ENCODE results near the gene CSF1R. TPM values are rescaled to one million over a fixed set of nuclear protein-coding genes. Genes with fewer than 3 reads are reported as not detected.
A peak's percentile ranks its signal among the peaks of the same experiment; 100 is the strongest.

CSF1R gene
- total and polyA plus RNA-seq, 2 of the 4 experiments (the other 2 are of a cell fraction): 0.14 to 0.36 TPM

DNA sequence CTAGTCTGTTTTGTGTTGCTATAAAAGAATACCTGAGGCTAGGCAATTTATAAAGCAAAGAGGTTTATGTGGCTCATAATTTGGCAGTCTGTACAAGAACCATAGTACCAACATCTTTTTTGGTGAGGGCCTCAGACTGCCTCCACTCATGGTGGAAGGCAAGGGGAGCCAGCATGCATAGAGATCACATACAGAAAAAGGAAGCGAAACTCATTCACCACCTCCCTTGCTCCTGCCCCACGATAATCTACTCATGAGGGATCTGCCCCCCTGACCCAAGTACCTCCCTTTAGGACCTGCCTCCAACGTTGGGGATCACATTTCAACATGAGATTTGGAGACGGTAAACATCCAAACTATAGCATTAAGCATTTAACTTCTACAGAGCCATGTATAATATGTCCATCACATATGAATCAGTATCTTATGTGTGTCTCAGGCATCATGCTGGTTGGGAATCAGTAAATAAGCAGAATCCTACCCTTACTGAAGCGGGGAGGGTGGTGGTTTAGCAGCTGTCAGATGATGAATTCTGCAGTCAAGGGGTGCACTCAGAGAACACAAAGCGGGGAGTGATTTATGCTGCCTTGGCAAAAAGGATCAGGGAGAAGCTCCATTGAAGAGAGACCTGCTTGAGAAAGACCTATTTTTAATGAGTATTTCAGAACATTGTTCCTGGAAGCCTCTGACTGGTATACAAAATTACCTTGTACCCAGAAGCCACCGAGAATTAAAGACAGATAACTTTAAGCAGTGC is 51.0 kb downstream of the CSF1R start:
- intact Hi-C loops (cut with micrococcal nuclease) (loop anchor here (10.0 kb wide), 1 partner anchor 179 kb away; no protein-coding TSS in a partner anchor), in situ Hi-C loops (cut with MboI; ENCODE audit: low sequenced_read_pairs) (no loop called here), dilution Hi-C loops (cut with HindIII; ENCODE audit: low sequenced_read_pairs, unreplicated experiment) (no loop called here)
- no peak overlapping the region; the same call in 1 of the 2 replicates for H2BK20ac ChIP-seq (ENCODE audit: low read depth, low read length)
- DNase-seq: no peak
- no peak overlapping the region for H3K9ac ChIP-seq (ENCODE audit: low read depth, low read length)
- ChIA-PET POLR2A (ENCODE audit: unreplicated experiment) (no interaction called here), CTCF (no interaction called here)
- H4K8ac ChIP-seq (ENCODE audit: low read depth in 2 of 2, low read length in 2 of 2): no peak overlapping the region
- H3K27me3 ChIP-seq (ENCODE audit: control insufficient read depth, insufficient read depth, low read length): no peaks in the 10 kb centered on the region
- H3K14ac ChIP-seq (replicated peaks; ENCODE audit: low read depth, low read length): no peak overlapping the region
- H2BK5ac ChIP-seq (ENCODE audit: low read depth, low read length, poor library complexity, severe bottlenecking): no peak overlapping the region
- peak overlapping the region; percentile 14; the same call in 1 of the 2 replicates for H2AK5ac ChIP-seq (ENCODE audit: low read depth, low read length)
- no TSS peak for BruUV-seq (replicated peaks)
- H2AK9ac ChIP-seq (replicated peaks; ENCODE audit: low read depth, low read length, poor library complexity): no peak overlapping the region
- H3K4me2 ChIP-seq (ENCODE audit: low read depth, low read length): no peak overlapping the region
- H4K5ac ChIP-seq (ENCODE audit: low read depth, low read length): no peak overlapping the region
- 0 out of 2 replicates have a peak overlapping the region, but pooled peaks have one; percentile 7 for H3K23ac ChIP-seq (ENCODE audit: low read depth, low read length)
- H2BK120ac ChIP-seq (ENCODE audit: low read depth, low read length): no peak overlapping the region
- no peak overlapping the region for H2AFZ ChIP-seq (replicated peaks; ENCODE audit: low read length, poor library complexity)
- H3K79me1 ChIP-seq (ENCODE audit: low read depth in 1 of 2, low read length in 2 of 2): peaks cover 3 to 61% of the 10 kb centered on the region in 2 experiments
- H3K4me1 ChIP-seq (ENCODE audit: control insufficient read depth, insufficient read depth, low read length): 0 out of 2 replicates have a peak, but pooled peaks cover 4% of the 10 kb centered on the region
- no peak overlapping the region for H3K4me3 ChIP-seq (ENCODE audit: insufficient read depth, low read depth, low read length)
- H3K9me1 ChIP-seq (ENCODE audit: insufficient read depth, low read length): peaks cover 9% of the 10 kb centered on the region; the same call in 1 of the 2 replicates
- H4K20me1 ChIP-seq (ENCODE audit: insufficient read depth, low read length): no peaks in the 10 kb centered on the region
- no peaks in the 10 kb centered on the region for H3K9me3 ChIP-seq (ENCODE audit: control insufficient read depth, insufficient read depth, low read length)
- no peak overlapping the region for H3K18ac ChIP-seq (ENCODE audit: low read depth, low read length)
- 93% methylated on average over 3 of the region's 7 CpGs; no CpG with 5 or more reads in 1 of the 2 experiments for WGBS, 2 experiments (ENCODE audit: extremely low coverage in 2 of 2, insufficient read length in 1 of 2)
- TF ChIP-seq MAFK (IDR thresholded peaks at IDR 0.05; ENCODE audit: low read depth, low read length): peak; percentile 30; the same call in 1 of the 2 replicates
- no peak for TF ChIP-seq USF2 (IDR thresholded peaks at IDR 0.05; ENCODE audit: low read depth, low read length)
- H3K4ac ChIP-seq (ENCODE audit: low read depth, low read length): no peak overlapping the region
- ATAC-seq (ENCODE audit: low read depth): no peak
- H3K36me3 ChIP-seq (ENCODE audit: control insufficient read depth, insufficient read depth, low read length): peaks cover 39% of the 10 kb centered on the region
- no peak overlapping the region for H4K91ac ChIP-seq (ENCODE audit: insufficient read depth, low read depth, low read length)
- no peak overlapping the region for H3K56ac ChIP-seq (ENCODE audit: extremely low read depth, insufficient read depth, low read length)
- no peak overlapping the region for H2BK15ac ChIP-seq (ENCODE audit: low read depth, low read length)
- no peak overlapping the region for H3K27ac ChIP-seq (ENCODE audit: insufficient read depth, low read length)
